IPS DF 4.7 (cell line): ENCODE data around the gene TRIM75.
"Not testable (repeated sequence)": the region's sequence is repeated elsewhere in the genome, so short reads cannot be mapped to it uniquely, and the experiment has no call there.

Experiments used
- DNase-seq: peaks from one replicate; pipeline ENCODE4 v3.0.0-alpha.2; 2013; ENCODE audit warnings: low spot score; ENCODE audit errors: extremely low read depth

The TRIM75 gene

DNA sequence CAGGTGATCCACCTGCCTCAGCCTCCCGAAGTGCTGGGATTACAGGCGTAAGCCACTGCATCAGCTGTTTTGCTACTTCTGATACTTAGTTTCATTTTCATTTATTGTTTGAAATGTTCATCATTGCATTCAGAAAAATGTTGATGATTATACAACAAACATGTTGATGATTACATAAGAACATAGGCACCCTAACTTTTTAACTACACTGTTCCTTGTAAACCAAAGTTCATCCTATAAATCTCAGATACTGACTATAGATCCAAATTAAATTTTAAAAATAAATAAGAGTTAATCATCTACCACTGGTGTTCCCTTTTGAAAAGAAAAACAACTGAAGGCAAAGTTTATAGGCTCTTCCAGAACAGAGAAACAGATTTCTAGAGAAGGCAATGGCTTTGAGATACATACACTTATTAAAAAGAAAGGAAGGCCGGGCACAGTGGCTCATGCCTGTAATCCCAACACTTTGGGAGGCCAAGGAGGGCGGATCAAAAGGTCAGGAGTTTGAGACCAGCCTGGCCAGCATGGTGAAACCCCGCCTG is 23.4 kb downstream of the TRIM75 start:
- no peak for DNase-seq

- DNase-seq, result no peak
These were observed 25.8 kb downstream of the TRIM75 start for GRCh38 chr4:165079476-165079875.

DNA sequence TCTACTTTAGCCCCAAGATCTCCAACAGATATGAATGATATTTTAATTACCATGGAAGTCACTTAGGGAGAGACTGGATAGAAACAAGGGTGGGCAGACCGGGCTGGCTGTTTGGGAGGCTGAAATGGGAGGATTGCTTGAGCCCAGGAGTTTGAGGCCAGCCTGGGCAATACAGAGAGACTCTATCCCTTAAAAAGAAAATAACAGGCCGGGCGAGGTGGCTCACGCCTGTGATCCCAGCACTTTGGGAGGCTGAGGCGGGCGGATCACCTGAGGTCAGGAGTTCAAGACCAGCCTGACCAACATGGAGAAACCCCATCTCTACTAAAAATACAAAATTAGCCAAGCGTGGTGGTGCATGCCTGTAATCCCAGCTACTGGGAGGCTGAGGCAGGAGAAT is 31.1 kb downstream of the TRIM75 start:
- not testable (repeated sequence) for DNase-seq

DNA sequence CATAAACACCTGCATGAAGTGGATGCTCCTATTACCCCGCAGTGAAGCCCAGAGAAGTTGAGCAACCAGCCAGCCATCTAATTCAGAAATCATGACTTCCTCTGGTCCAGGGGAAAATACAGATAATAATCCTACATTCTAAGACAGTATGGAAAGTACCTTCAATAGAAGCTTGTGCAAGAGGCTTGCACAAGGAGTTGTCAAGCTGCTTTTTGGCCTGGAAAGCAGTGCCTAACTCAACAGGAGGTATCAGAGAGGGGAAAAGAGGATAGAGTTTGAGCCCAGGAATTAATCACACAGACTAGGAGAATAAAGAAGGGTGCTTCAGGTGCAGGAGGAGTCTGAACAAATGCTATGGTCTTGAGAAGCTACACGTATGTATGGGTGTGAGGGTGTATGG is 32.3 kb downstream of the TRIM75 start:
- DNase-seq, result no peak

GRCh38 chr4:165088366-165088765 is 34.7 kb downstream of the TRIM75 start:
- DNase-seq, result no peak

GRCh38 chr4:165092187-165092586 is 38.5 kb downstream of the TRIM75 start:
- not testable (repeated sequence) for DNase-seq

DNA sequence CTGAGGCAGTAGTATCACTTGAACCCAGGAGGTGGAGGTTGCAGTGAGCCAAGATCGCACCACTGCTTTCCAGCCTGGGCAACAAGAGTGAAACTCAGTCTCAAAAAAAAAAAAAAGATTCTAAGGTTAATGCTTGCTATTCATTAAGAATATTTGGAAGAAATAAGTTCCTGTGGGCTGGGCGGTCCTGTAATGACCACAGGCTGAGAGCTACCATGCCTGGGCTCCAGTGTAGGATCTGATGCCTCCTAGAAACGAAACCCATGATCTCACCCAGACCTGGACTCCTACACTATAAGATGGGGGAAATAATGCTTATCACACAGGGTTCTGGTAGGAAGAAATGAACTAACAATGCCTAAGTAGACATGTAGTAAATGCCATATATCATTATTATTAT is 41.2 kb downstream of the TRIM75 start:
- no peak for DNase-seq

GRCh38 chr4:165095291-165095690 is 41.6 kb downstream of the TRIM75 start:
- no peak for DNase-seq

- DNase-seq, result no peak
These were observed 43.1 kb downstream of the TRIM75 start for GRCh38 chr4:165096776-165097175.

- DNase-seq, result no peak
These were observed 48.0 kb downstream of the TRIM75 start for GRCh38 chr4:165101641-165102040.

DNA sequence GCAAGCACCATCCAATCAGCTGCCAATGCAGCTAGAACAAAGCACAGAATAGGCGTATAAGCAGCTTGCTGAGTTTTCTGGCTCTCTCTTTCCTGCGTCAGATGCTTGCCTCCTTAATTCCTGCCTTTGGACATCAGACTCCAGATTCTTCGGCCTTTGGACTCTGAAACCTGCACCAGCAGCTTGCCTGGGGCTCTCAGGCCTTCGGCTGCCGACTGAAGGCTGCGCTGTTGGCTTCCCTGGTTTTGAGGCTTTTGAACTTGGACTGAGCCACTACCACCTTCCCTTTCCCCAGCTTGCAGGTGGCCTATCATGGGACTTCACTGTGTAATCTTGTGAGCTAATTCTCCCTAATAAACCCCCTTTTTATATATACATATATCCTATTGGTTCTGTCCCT is 52.9 kb downstream of the TRIM75 start:
- no peak for DNase-seq
